Activated CD4-positive, CD25-positive, alpha-beta regulatory T cell treated with anti-CD3 and anti-CD28 coated beads, Interleukin-2, amount 50 U/mL, for 72 hours (primary cell): ENCODE results near the gene MUC5AC.

Experiments
- DNase-seq: peaks from one replicate; pipeline ENCODE4 v3.0.0; 2021

Gene MUC5AC

DNA sequence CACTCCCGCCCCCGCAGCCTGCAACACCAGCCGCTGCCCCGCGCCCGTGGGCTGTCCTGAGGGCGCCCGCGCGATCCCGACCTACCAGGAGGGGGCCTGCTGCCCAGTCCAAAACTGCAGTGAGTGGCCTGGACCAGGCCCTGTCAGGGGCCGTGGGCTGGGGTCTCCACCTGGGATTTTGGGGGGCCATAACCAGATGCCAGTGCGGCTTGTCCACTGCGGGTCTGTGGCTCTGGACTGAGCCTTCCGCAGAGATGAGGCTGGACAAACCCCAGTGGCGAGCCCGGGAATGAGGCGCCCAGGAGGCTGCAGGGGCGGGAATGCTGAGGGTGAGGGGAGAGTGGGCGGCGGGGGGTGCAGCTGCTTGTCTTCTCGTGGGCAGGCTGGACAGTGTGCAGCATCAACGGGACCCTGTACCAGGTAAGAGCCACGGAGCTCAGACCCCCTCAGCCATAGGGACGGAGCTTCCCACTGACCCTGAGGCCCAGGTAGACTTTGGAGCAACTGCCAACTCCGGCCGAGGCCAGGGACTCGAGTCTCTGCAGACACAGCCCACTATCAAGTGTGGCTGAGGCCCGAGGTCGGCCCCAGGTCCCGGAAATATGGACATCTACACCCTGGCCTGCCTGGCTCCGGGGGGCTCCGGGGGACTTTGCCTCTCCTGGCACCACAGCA lies 40.3 kb downstream of the MUC5AC start:
- DNase-seq, result peak; percentile 26

DNA sequence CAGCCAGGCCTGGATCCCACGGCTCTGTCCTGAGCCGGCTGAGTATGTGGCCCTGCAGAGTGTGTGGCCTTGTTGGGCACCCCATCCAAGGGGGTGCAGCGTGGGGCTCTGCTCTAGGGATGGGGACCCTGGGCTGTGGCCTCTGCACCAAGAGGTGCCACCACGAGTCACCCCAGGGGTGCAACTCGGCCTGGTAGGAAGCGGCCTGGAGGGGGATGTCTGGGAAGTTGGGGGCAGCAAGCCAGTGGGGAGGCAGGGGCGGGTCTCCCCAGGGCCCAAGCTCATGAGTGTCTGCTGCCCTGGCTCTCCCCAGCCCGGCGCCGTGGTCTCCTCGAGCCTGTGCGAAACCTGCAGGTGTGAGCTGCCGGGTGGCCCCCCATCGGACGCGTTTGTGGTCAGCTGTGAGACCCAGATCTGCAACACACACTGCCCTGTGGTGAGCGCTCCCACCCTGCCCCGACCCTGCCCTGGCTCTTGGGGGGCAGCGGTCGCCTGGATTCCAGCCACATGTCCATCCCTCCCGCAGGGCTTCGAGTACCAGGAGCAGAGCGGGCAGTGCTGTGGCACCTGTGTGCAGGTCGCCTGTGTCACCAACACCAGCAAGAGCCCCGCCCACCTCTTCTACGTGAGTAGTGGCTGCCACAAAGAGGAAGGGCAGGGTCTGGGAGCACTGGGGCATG lies 40.9 kb downstream of the MUC5AC start:
- peak; percentile 27 for DNase-seq

DNA sequence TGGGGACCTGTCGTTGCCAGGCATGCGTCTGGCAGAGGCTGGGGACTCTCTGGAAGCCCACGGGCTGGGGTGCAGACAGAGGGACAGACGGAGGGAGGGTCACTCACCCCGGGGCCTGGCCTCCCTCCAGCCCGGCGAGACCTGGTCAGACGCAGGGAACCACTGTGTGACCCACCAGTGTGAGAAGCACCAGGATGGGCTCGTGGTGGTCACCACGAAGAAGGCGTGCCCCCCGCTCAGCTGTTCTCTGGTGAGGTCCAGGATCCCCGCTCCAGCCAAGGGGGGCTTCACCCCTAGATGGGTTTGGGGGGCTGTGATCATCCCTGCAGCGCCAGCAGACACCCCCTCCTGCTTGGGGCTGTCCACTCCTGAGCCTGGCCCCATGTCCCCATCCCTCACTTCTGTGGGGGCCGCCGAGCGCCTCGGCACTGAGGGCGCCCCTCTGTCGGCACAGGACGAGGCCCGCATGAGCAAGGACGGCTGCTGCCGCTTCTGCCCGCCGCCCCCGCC lies 41.5 kb downstream of the MUC5AC start:
- peak; percentile 25 for DNase-seq

DNA sequence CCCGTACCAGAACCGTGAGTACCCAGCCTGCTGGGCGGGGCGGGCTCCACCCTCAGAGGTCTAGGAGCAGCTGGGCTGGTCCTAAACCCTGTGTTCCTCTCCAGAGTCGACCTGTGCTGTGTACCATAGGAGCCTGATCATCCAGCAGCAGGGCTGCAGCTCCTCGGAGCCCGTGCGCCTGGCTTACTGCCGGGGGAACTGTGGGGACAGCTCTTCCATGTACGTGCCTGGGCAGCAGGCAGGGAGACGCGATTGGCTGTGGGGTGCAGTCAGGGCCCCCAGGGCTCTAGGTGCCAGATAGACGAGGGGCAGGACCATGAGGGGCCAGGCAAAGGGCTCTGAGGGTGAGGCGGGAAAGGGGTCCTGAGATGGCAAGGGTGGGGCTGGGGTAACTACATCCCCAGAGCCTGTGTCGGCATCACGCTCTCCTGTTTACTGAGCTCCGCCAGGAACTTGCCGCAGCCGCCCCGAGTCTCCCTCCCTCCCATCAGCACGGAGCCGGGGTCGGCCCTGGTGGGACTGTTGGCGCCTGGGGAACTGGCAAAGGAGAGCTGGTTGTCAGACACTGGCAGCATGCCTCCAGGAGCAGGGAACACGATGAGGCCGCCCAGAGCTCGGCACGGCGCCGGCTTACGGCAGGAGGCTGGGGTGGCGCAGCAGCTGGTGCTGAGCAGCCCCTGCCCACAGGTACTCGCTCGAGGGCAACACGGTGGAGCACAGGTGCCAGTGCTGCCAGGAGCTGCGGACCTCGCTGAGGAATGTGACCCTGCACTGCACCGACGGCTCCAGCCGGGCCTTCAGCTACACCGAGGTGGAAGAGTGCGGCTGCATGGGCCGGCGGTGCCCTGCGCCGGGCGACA lies 42.2 kb downstream of the MUC5AC start:
- peak; percentile 27 for DNase-seq

DNA sequence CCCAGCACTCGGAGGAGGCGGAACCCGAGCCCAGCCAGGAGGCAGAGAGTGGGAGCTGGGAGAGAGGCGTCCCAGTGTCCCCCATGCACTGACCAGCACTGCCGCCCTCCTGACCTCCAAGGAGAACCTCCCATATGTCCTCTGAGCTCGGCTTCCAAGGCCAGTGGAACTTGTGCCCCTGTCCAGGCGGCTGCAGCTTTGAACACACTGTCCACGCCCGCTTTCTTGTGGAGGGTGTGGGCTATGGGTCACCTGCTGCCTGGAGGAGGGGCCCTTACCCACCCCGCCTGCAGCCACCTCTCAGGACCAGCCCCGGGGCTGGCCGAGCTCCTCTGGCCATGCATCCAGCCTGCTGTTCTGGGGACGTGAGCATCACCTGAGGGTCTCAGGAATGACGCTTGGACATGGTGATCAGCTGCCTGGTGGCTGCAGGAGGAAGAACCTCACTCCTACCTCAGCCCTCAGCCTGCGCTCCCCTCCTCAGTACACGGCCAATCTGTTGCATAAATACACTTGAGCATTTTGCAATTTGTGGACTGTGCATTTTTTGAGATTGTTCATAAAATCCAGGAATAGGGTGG lies 42.9 kb downstream of the MUC5AC start:
- no peak for DNase-seq

DNA sequence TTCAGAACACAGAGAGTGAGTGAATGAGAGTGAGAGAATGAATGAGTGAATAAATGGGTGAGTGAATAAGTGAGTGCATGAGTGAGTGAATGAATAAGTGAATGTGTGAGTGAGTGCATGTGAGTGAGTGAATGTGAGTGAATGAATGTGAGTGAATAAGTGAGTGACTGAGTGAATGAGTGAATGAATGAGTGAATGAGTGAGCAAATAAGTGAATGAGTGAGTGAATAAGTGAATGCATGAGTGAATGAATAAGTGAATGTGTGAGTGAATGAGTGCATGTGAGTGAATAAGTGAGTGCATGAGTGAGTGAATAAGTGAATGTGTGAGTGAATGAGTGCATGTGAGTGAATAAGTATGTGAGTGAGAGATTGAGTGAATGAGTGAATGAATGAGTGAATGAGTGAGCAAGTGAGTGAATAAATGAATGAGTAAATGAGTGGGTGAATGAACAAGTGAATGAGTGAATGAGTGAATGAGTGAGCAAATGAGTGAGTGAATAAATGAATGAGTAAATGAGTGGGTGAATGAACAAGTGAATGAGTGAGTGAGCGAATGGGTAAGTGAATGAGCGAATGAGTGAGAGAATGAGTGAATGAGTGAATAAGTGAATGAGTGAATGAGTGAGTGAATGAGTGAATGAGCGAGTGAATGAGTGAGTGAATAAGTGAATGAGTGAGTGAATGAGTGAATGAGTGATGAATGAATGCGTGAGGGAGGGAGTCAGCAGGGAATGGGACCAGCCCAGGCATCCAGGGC lies 43.8 kb downstream of the MUC5AC start:
- no peak for DNase-seq

DNA sequence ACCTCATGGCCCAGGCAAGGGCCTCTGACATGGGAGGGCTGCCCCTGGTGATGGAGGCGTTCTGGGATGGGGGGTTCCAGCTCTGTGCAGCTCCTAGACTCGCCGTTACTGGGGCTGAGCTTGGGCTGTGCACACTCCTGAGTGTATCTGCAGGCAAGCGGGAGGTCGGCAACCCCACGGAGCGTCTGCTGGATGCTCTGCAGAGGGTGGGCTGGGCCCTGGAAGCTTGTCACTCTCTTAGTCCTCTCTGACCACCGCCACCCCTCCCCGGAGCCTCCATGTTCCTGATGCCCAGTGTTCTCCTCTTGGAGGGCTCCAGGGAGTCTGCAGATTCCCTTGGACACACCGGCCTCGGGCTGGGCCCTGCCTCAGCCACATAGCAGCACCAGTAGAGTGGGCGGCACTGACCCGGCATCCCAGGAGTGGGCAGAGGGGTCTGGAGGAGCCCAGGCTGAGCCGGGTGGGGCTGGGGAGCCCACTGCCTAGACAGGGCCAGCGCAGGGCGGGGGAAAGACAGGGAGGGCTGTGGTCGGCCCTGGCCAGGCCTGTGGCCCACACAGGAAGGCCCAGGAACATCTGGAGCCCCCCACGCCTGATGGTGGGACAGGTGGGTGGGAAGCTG lies 44.5 kb downstream of the MUC5AC start:
- peak; percentile 29 for DNase-seq

DNA sequence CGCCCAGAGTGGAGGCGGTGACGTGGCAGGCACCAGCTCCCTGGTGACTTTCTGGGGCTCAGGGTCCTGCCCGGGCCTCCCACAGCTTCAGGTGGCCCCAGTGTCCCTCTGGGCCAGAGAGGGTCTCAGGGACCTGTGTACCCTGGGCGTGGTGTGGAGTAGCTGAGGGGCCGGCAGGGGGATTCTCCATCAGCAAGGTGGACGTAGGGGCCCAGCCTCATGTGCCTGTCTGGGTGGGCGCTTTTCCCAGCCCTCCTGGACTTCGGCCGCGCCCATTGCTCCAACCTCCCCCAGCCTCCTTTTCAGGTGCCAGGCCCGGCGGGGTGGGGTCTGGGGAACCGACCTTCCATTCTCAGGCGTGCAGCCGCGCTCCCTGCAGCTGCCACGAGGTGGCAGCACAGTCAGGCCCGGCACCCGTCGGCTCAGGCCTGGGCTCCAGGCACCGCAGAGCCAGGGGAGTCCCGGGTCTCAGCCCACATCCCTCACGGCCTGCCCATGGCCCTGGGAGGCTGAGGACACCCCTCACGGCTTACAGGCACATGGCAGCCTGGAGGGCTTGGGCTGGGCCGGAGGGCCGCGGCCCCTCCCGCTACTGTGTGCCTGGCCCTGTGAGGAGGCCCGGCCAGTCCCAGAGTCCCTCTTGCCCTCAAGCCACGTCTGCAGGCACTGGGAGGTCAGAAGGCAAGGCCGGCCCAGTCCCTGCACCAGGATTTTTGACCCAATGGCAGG lies 45.2 kb downstream of the MUC5AC start:
- peak; percentile 79 for DNase-seq

DNA sequence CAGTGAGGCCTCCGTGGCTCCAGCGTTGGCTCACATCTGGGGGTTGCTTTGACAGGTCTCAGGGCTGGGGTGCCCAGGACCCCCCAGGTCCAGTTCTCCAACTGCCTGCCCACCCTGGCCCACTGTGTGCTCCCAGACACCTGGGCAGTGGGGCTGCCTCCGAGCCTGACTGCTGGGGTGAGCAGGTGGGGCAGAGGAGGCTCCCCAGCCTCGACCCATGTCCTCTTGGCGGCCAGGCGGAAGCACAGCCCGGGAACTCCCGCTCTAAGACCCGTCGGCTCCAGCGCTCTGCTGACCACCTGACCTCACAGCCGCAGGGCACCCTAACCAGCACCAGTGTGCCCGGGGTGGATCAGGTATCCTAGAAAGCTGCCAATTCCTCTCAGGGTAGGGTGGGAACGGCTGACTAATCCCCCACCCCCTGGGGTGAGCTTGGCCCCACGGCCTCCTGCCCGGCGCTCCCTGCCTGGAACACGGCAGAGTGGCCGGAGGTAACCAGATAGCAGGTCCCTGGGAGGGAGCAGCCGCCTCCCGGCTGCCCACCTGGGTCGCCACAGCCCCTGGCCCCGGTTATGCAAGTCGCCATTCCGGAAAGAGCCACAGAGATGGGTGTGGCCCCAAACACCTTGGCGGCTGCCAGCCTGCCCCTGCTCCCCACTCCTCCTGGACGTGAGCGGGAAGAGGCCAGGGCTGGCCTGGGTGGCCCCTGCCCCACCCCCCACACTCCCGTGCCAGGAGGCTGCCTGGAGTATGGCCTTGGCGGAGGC lies 45.9 kb downstream of the MUC5AC start:
- peak; percentile 27 for DNase-seq

DNA sequence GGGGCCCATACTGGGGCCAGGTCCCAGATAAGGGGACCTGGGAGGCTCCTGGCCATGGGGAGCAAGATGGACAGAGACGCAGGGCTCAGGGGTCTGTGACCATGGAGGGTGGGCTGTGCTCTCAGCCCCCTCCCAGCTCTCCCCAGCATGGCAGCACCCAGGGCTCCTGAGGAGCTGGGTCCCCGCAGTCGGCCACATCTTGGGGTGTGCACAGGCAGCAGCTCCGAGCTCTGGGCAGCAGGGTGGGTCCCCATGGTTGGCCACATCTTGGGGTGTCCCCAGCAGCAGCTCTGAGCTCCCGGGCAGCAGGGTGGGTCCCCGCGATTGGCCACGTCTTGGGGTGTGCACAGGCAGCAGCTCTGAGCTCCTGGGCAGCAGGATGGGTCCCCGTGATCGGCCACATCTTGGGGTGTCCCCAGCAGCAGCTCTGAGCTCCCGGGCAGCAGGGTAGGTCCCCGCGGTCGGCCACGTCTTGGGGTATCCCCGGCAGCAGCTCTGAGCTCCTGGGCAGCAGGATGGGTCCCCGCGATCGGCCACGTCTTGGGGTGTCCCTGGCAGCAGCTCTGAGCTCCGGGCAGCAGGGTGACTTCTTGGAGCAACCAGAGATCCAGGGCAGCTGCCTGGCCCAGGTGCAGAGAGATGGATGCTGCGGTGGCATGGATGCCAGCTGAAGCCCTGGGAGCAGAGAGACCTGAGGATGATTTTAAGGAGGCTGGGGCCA lies 46.8 kb downstream of the MUC5AC start:
- peak; percentile 24 for DNase-seq

DNA sequence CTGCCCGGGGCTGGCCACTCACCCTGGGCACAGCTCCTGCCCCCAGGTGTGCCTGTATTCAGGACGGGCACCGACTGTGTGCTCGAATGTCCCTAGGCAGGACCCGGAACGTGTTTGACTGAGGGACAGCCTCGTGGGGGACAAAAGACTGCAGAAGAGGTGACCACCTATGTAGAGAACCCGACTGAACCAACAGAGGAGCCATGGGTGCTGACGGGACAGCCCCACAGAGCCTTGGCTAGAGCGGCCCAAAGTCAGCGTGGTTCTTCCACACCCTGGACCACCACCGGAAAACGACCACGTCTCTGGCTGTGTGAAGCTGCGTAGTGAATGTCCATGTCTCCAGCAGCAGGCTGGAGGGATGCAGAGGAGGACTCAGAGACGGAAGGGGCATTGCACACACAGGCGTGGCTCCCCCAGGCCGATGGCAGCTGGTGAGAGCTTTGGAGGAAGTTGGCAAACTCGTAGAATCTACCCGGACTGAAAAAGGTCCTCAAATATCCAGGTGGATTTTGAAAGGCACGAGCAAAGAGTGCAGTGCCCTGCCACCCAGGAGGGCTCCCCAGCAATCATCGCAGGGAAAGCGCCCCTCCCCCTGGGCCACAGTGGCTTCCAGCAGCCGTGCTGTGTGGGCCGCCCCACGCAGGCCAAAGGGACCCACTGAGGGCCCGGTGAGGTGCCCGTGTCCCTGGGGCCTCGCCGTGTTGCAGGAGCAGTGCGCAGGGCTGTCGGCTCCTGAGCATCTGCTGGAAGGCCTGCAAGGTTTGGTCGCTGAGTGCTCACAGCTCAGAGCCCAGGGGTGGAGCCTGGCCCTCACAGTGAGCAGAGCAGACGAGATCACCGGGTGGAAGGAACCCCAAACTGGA lies 47.6 kb downstream of the MUC5AC start:
- DNase-seq, result peak; percentile 28

DNA sequence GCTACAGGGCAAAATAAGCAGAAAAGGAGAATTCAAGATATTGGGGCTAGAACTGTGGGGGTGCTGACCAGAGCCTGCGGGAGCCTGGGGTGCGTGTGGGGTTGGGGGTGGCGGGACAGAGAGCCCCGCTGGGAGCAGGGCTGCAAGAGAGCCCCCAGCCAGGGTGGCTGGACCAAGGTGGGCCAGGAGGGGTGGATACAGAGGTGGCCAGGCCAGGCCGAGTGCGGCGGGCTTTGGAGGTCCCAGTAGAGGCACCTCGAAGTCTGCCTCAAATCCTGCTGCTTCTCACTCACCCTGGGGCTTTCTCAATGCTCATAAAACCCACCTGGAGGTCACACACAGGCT lies 48.2 kb downstream of the MUC5AC start:
- peak; percentile 21 for DNase-seq

DNA sequence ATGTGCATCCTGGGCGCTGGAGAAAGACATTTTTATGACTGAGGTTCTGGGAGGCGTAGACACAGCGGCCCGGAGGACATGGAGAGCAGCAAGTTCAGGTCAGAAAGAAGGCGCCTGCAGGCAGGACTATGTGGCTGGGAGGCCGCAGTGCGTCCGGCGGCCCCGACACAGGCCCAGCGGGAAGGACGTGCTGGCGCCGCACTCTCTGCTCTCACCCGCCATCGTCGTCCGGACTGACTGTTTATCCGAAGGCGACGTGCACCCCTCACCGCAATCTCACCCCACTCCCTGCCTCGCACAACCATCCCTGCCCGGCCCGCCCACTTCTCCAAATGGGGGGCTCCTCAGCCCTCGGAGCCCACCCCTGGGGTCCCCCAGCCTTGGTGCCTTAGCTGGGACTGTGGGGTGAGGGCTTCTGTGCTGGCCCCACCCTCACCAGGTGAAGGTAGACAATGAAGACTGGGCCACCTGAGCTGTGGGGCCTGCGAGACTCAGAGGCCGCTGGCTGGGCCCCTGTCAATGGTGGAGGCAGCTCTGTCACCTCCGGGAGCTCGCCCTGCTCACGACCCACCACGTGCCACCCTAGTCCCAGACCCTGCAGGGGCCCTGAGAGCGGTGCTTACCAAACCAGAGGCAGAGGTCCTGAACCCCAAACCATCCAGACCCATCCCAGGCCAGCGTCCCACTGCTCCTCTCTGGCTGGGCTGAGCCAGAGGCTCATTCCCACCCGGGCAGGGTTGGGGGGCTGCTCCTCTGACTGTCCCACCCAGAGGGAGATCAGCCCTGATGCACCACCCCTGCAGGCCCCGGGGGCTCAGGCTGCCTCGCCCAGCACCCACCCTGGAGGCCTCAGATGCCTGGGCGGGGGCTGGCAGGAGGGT lies 48.9 kb downstream of the MUC5AC start:
- no peak for DNase-seq

DNA sequence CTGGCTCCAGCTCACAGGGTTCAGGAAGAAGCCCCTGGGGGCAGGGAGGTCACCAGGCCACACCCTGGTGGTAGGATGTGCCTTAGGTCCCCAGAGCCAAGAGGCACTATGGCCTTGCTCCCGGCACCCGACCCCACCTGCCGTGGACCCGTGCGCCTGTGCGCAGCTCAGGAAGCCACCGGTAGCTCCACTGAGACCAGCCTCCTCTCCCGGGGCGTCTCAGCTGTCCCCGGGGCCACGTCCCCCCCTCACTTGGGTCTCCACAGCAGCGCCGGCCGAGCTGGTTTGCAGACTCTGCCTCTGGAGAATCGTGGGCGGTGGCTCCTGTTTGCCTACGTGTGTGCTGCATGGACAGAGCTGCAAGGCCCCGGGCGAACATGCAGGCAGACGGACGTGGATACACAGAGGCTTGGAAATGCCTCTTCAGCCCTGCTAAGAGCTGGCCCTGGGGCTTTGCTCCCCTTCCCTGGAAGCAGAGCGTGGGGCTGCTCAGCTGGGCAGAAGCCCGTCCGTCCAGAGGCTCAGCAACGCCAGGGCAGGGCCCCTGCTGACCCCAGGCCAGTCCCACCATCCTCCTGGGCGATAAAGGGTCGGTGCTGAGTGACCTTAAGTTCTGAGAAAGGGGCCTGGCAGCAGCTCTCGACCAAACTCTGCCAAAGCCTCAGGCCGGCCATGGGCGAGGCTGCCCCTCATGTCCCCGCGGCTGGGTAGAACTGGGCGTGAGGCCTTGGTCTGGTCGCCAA lies 49.8 kb downstream of the MUC5AC start:
- peak; percentile 26 for DNase-seq

DNA sequence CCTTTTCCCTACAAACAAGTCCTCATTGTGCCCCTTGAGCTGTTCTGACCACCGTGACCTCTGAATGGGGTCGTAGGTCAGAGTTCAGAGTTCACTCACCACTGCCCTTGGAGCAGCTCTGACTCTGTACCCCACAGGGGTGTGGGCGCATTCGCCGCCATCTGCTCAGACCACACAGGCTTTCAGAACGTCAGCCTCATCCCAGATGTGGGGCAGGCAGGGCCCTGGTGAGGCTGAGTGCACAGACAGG lies 50.3 kb downstream of the MUC5AC start:
- no peak for DNase-seq

DNA sequence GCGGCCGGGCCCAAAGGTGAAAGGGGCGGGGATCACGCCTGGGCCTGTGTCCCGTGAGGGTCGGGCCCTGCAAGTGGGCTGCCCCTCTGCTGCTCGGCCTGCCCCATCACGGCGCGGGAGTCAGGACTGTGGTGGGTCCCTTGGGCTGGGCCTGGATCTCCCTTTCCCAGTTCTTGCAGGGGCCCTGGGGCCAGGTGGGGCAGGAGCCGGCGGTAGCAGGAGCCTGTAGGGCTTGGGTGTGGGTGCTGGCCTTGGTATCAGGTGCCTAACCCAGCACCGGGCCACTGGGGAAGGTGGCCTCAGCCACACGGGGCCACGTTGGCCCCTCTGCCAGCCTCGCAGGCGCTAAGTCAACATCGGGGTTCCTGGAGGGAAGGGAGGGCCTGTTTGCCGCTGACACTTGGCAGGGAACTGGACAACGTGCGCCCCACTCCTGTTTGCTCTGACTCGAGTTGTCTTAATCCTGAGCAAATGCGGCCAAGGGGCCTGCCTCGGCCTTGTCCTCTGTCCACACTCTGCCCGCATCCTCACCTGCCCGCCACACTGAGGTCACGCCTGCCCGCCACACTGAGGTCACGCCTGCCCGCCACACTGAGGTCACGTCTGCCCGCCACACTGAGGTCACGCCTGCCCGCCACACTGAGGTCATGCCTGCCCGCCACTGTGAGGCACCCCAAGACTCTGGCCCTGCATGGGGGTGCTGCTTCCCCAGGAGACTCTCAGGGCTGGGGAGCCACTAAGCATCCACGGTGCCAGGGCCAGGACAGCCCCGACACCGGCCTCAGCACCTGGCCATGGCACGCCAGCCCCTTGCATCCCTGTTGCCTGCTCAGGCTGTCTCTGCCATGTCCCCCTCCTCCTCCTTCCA lies 50.9 kb downstream of the MUC5AC start:
- DNase-seq, result peak; percentile 22
